Left ventricle myocardium superior (tissue), 1 donor: ENCODE results near the gene ARFGAP3. TPM values are rescaled to one million over a fixed set of nuclear protein-coding genes. Genes with fewer than 3 reads are reported as not detected.
"Not testable (repeated sequence)": the region's sequence is repeated elsewhere in the genome, so short reads cannot be mapped to it uniquely, and the experiment has no call there.

Source experiments
- ATAC-seq: fragments of 200-7000 bp; cut with Tn5 transposase; one replicate; pipeline ENCODE4 v1.9.1; 2020; ENCODE audit warnings: mild to moderate bottlenecking, moderate library complexity
- DNase-seq: peaks from one replicate; pipeline ENCODE4 v3.0.0-alpha.2; 2020
- intact Hi-C: fragments of 100-400 bp; cut with micrococcal nuclease; formaldehyde crosslinking; loops from one replicate; pipeline ENCODE4 v1.11.0; 2022
- total RNA-seq: library from RNA; stranded (reverse); fragmentation: NEBNext Ultra II Directional; extraction: Animal tissue kit (Norgen Biotek cat#: 25700); gene quantifications from one replicate; pipeline ENCODE4 v1.2.1, GENCODE V29; 2021
- donor health status: DM: no; HTN: yes; CAD: no; lungs with severe emphysema.

Gene ARFGAP3
- total RNA-seq, 1 donor from 2014 or later, result 25.8 TPM

GRCh38 chr22:42787357-42787736 is 69.7 kb downstream of the ARFGAP3 start:
- intact Hi-C loops, result no loop called here
- ATAC-seq (no peak), DNase-seq (peak; percentile 15)

- intact Hi-C loops, result no loop called here
- peak; percentile 23 for DNase-seq
- ATAC-seq, result no peak
Observed at GRCh38 chr22:42786606-42787356, 70.3 kb downstream of the ARFGAP3 start.

GRCh38 chr22:42785706-42786499 is 71.2 kb downstream of the ARFGAP3 start:
- no peak for DNase-seq
- no peak for ATAC-seq
- intact Hi-C loops, result no loop called here

GRCh38 chr22:42782306-42782705 is 74.8 kb downstream of the ARFGAP3 start:
- intact Hi-C loops, ATAC-seq: not testable (repeated sequence)

GRCh38 chr22:42780070-42780540 is 77.0 kb downstream of the ARFGAP3 start:
- intact Hi-C loops, result no loop called here
- DNase-seq (no peak), ATAC-seq (peak; percentile 90)

More at GRCh38 chr22:42782306-42782705, 74.8 kb downstream of the ARFGAP3 start:
- DNase-seq, result not testable (repeated sequence)

- DNase-seq (no peak), ATAC-seq (no peak)
- intact Hi-C loops, result no loop called here
Observed at GRCh38 chr22:42777126-42777525, 79.9 kb downstream of the ARFGAP3 start.

GRCh38 chr22:42773167-42773566 is 83.9 kb downstream of the ARFGAP3 start:
- peak; percentile 80 for ATAC-seq
- intact Hi-C loops, result no loop called here
- DNase-seq, result peak; percentile 72

GRCh38 chr22:42772647-42773046 is 84.4 kb downstream of the ARFGAP3 start:
- intact Hi-C loops, result no loop called here
- no peak for ATAC-seq
- DNase-seq, result no peak

- ATAC-seq, result no peak
- intact Hi-C loops, result no loop called here
- DNase-seq, result no peak
Observed at GRCh38 chr22:42770941-42771647, 86.0 kb downstream of the ARFGAP3 start.

- DNase-seq (no peak), ATAC-seq (no peak)
- intact Hi-C loops, result no loop called here
Observed at GRCh38 chr22:42770448-42770726, 86.7 kb downstream of the ARFGAP3 start.

GRCh38 chr22:42769574-42770447 is 87.3 kb downstream of the ARFGAP3 start:
- DNase-seq, result peak; percentile 77
- intact Hi-C loops, result no loop called here
- peak; percentile 66 for ATAC-seq

- intact Hi-C loops, result no loop called here
- no peak for DNase-seq
- ATAC-seq, result no peak
Observed at GRCh38 chr22:42769238-42769573, 87.9 kb downstream of the ARFGAP3 start.

GRCh38 chr22:42768385-42769035 is 88.6 kb downstream of the ARFGAP3 start:
- DNase-seq (no peak), ATAC-seq (no peak)
- intact Hi-C loops, result no loop called here

GRCh38 chr22:42766860-42767259 is 90.2 kb downstream of the ARFGAP3 start:
- ATAC-seq (peak; percentile 73), DNase-seq (peak; percentile 57)
- intact Hi-C loops, result no loop called here

- ATAC-seq (no peak), DNase-seq (no peak)
- intact Hi-C loops, result no loop called here
Observed at GRCh38 chr22:42764895-42765363, 92.1 kb downstream of the ARFGAP3 start.

GRCh38 chr22:42763965-42764480 is 93.0 kb downstream of the ARFGAP3 start:
- ATAC-seq (no peak), DNase-seq (no peak)
- intact Hi-C loops, result no loop called here

- no peak for ATAC-seq
- intact Hi-C loops, result no loop called here
Observed at GRCh38 chr22:42760806-42761565, 96.1 kb downstream of the ARFGAP3 start.

More at GRCh38 chr22:42760806-42761565, 96.1 kb downstream of the ARFGAP3 start:
- DNase-seq, result no peak
